ENCODE data around the gene RAB6A.

RAB6A gene

GRCh38 chr11:73667891-73668290 is 93.0 kb downstream of the RAB6A start:
- H3K4me3 ChIP-seq (replicated peaks in 1 of 2; ENCODE audit: low read depth in 2 of 2, low read length in 2 of 2) = no peak overlapping the region
- TF ChIP-seq, protein P1, sequence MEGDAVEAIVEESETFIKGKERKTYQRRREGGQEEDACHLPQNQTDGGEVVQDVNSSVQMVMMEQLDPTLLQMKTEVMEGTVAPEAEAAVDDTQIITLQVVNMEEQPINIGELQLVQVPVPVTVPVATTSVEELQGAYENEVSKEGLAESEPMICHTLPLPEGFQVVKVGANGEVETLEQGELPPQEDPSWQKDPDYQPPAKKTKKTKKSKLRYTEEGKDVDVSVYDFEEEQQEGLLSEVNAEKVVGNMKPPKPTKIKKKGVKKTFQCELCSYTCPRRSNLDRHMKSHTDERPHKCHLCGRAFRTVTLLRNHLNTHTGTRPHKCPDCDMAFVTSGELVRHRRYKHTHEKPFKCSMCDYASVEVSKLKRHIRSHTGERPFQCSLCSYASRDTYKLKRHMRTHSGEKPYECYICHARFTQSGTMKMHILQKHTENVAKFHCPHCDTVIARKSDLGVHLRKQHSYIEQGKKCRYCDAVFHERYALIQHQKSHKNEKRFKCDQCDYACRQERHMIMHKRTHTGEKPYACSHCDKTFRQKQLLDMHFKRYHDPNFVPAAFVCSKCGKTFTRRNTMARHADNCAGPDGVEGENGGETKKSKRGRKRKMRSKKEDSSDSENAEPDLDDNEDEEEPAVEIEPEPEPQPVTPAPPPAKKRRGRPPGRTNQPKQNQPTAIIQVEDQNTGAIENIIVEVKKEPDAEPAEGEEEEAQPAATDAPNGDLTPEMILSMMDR (IDR thresholded peaks at IDR 0.05; ENCODE audit: low read depth, low read length) = no peak

DNA sequence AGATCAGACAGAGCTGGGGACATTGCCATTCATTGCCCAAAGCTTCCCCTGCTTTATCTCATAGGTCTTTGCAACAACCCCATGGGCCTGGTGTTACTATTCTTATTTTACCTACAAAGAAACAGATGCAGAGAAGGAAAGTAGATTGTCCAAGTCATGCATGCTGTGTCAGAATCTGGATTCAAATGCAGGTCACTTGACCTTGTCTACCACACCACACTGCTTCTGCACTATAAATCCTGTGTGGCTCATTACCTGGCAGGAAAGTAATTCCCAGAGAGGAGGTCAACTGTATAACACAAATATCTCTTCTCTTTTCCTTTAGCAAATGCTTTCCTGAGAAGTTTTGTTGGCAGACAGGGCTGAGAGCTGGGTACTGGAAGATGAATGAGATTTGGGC is 96.0 kb downstream of the RAB6A start:
- DNase-seq (ENCODE audit: low read depth in 2 of 2) = no peak
- no peak overlapping the region for H3K4me3 ChIP-seq (replicated peaks in 1 of 2; ENCODE audit: low read depth in 2 of 2, low read length in 2 of 2)
- TF ChIP-seq, protein P1 (IDR thresholded peaks at IDR 0.05; ENCODE audit: low read depth, low read length) = no peak

More at GRCh38 chr11:73667891-73668290, 93.0 kb downstream of the RAB6A start:
- no peak for DNase-seq (ENCODE audit: low read depth in 2 of 2)

DNA sequence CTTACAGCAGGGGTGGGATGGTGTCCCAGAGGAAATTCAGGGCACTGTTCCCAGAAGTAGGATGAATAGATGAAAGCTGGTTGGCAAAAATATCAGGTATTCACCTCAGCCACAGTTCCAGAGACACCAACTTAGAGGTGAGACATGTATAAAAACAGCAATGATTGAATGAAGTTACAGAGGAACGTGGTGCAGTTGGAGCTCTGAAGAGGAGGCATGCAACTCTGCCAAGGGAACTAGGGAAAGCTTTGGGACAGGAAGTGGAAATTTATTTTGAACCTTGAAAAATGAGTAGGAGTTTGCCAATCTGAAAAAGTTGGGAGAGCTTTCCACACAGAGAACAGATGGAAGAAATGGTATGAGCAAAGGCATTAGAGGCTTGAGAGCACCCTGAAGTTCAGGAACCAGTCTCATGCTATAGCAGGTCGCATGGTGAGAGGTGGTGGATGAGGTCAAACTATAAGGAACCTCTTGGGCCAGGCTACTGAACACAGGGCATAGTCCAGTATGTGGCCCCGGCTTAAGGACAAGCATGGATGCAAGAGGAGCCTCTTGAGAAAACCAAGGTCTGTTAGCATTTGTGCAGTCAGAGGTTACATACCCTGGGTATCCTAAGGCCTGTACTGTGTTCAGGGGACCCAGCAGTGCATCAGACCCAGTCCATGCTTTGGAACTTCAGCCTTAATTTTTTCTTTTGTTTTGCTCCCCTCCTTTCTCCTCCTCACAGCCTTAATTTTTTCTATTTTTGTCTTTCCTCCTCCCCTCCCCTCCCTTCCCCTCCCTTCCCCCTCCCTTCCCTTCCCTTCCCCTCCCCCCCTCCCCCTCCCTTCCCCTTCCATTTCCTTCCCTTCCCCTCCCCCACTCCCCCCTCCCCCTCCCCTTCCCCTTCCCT is 97.0 kb downstream of the RAB6A start:
- H3K4me3 ChIP-seq (replicated peaks in 1 of 2; ENCODE audit: low read depth in 2 of 2, low read length in 2 of 2) = no peak overlapping the region
- no peak for DNase-seq (ENCODE audit: low read depth in 2 of 2)
- TF ChIP-seq, protein P1 (IDR thresholded peaks at IDR 0.05; ENCODE audit: low read depth, low read length) = no peak

- TF ChIP-seq, protein P1 (IDR thresholded peaks at IDR 0.05; ENCODE audit: low read depth, low read length) = no peak
Observed at GRCh38 chr11:73662445-73663157, 98.3 kb downstream of the RAB6A start.

GRCh38 chr11:73661035-73661628 is 99.7 kb downstream of the RAB6A start:
- DNase-seq (ENCODE audit: low read depth in 2 of 2) = peak; percentile 83 to 87
- peak overlapping the region; percentile 40 to 48 for H3K4me3 ChIP-seq (replicated peaks in 1 of 2; ENCODE audit: low read depth in 2 of 2, low read length in 2 of 2)
- TF ChIP-seq, protein P1 (IDR thresholded peaks at IDR 0.05; ENCODE audit: low read depth, low read length) = peak; percentile 96

More at GRCh38 chr11:73662445-73663157, 98.3 kb downstream of the RAB6A start:
- peak in 1 of 2 donors; percentile 29 for DNase-seq (ENCODE audit: low read depth in 2 of 2)
- H3K4me3 ChIP-seq (replicated peaks in 1 of 2; ENCODE audit: low read depth in 2 of 2, low read length in 2 of 2) = no peak overlapping the region

DNA sequence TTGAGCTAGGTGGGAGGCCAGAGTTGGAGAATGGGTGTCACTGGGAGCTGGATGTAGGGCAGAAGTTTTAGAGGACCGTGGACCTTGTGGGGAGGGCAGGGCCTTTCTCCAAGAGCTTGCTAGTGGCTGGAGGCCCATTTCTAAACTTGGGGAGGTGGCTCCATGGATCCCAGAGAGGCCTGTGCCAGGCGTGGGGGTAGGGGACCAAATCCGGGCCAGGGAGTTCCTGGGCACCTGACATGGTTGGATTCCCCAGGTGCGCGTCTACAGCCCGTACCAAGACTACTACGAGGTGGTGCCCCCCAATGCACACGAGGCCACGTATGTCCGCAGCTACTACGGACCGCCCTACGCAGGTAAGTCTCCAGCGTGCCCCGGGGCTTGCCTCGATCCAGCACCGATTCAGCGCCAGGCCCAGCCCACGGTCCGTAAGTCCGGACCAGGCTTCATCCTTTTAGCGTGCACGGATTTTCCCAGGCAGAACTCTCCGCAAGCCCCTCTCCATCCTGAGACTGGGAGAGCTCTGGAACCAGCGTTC is 100.3 kb downstream of the RAB6A start:
- peak overlapping the region; percentile 22 to 48 for H3K4me3 ChIP-seq (replicated peaks in 1 of 2; ENCODE audit: low read depth in 2 of 2, low read length in 2 of 2)
- TF ChIP-seq, protein P1 (IDR thresholded peaks at IDR 0.05; ENCODE audit: low read depth, low read length) = no peak
- DNase-seq (ENCODE audit: low read depth in 2 of 2) = no peak

Measured in cardiac fibroblast (primary cell).